H1 (cell line): ENCODE results near the gene PTPRD. TPM values are rescaled to one million over a fixed set of nuclear protein-coding genes. Genes with fewer than 3 reads are reported as not detected.

Experiments
- ASH2L ChIP-seq: fragments of 200-600, 300-600 bp; sonication (generic); IDR thresholded peaks from one replicate; pipeline ENCODE4 v1.7.1; 2017; ENCODE audit warnings: low read length
- MAFK ChIP-seq: IDR thresholded peaks from 2 replicates; pipeline ENCODE4 v1.6.1; 2012; ENCODE audit warnings: low read depth, mild to moderate bottlenecking, improper control_type of control experiment, low read length
- NANOG ChIP-seq: IDR thresholded peaks from 2 replicates; pipeline ENCODE4 v1.6.1; 2011; ENCODE audit warnings: low read length, low read depth, mild to moderate bottlenecking, inconsistent platforms; ENCODE audit not compliant: insufficient read depth, poor library complexity, severe bottlenecking
- polyA plus RNA-seq, 7 experiments: library from polyadenylated mRNA; depleted of rRNA in 3 of 7; stranded (reverse) in 5 of 7; unstranded in 2 of 7; fragments of >200 nt in 5 of 7; fragments of 200-250 nt in 2 of 7; gene quantifications; 1 replicate in 5 of 7; 2 replicates in 1 of 7; 4 replicates in 1 of 7; pipeline versions ENCODE4 v1.2.1 to v1.2.3, GENCODE V29; 2011 to 2013; ENCODE audit warnings: missing spikeins in 2 of 7, mixed read lengths in 2 of 7
- total RNA-seq: library from RNA; stranded (reverse); fragmentation: NEBNext Ultra II Directional; extraction: Animal tissue kit (Norgen Biotek cat#: 25700); gene quantifications from 2 replicates; pipeline ENCODE4 v1.2.1, GENCODE V29; 2021
- TF ChIP-seq, protein P1 (sequence below), 3 experiments: IDR thresholded peaks; 1 replicate in 2 of 3; 2 replicates in 1 of 3; pipeline versions ENCODE4 v1.5.1 to v1.6.1; 2011; ENCODE audit warnings: low read length in 3 of 3, mild to moderate bottlenecking in 3 of 3, inconsistent platforms in 2 of 3, low read depth in 1 of 3, moderate library complexity in 1 of 3; ENCODE audit not compliant: insufficient read depth in 1 of 3; ENCODE audit errors: control extremely low read depth in 1 of 3

PTPRD gene
- total and polyA plus RNA-seq, 2 of the 8 experiments (the other 6 are each of a cell fraction or from before 2014, with no cell fraction given) = 17.2 to 77.0 TPM

DNA sequence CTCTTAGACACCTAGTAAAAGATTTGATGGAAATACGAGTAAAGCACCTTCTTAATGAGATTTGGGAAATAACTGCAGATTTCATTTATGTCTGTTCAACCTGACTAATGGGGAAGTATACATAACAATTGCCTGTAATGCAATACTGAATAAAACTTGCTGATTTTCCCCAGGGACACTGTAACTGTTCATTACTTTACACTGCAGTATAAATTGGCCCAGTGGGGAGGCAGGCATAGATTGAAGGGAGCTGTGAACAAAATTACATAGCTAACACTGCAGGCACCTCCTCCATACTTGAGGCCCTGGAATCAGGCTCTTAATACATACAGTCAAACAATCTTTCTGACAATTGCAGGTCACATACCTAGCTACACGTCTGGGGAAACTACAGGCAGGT is 216.2 kb downstream of the PTPRD start (continued):
- no peak for TF ChIP-seq NANOG
- TF ChIP-seq MAFK = no peak
- no peak for TF ChIP-seq ASH2L
- TF ChIP-seq, protein P1, sequence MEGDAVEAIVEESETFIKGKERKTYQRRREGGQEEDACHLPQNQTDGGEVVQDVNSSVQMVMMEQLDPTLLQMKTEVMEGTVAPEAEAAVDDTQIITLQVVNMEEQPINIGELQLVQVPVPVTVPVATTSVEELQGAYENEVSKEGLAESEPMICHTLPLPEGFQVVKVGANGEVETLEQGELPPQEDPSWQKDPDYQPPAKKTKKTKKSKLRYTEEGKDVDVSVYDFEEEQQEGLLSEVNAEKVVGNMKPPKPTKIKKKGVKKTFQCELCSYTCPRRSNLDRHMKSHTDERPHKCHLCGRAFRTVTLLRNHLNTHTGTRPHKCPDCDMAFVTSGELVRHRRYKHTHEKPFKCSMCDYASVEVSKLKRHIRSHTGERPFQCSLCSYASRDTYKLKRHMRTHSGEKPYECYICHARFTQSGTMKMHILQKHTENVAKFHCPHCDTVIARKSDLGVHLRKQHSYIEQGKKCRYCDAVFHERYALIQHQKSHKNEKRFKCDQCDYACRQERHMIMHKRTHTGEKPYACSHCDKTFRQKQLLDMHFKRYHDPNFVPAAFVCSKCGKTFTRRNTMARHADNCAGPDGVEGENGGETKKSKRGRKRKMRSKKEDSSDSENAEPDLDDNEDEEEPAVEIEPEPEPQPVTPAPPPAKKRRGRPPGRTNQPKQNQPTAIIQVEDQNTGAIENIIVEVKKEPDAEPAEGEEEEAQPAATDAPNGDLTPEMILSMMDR (IDR thresholded peaks at IDR 0.05; ENCODE audit: control extremely low read depth in 1 of 3, insufficient read depth in 1 of 3, low read depth in 1 of 3, low read length in 3 of 3) = no peak
